IMR-90 (cell line): ENCODE results near the gene DACT1. TPM values are rescaled to one million over a fixed set of nuclear protein-coding genes. Genes with fewer than 3 reads are reported as not detected.

Experiments
- ATAC-seq: fragments of 200-7000 bp; cut with Tn5 transposase; 2 replicates; pipeline ENCODE4 v1.9.1; 2020; ENCODE audit warnings: low read depth, mild to moderate bottlenecking, moderate library complexity
- BruUV-seq: library from RNA; stranded (reverse); fragments of 400-500 nt; replicated peaks from 2 replicates; lab custom pipeline; 2021; lab: Mats Ljungman, UMichigan
- CTCF ChIA-PET: fragments of 300-600 bp; formaldehyde crosslinking; extraction: SDS; loops from one replicate; lab custom pipeline; 2021; ENCODE audit warnings: antibody characterized with exemption; lab: Yijun Ruan, JAX
- POLR2A ChIA-PET: fragments of 300-600 bp; sonication (Branson Sonifier 250); formaldehyde crosslinking; loops from one replicate; lab custom pipeline; 2022; ENCODE audit warnings: antibody characterized with exemption; ENCODE audit not compliant: unreplicated experiment; lab: Charles Lee
- DNase-seq: peaks from one replicate; pipeline ENCODE4 v3.0.0; 2013
- H2AFZ ChIP-seq: replicated peaks from 2 replicates; pipeline ENCODE3; 2013; ENCODE audit warnings: low read length, mild to moderate bottlenecking; ENCODE audit not compliant: poor library complexity
- H2AK5ac ChIP-seq: 2 replicates; pipeline ENCODE4 v1.6.1; 2013; ENCODE audit warnings: low read depth, low read length, inconsistent platforms
- H2AK9ac ChIP-seq: replicated peaks from 2 replicates; pipeline ENCODE3; 2013; ENCODE audit warnings: mild to moderate bottlenecking, low read depth, low read length, moderate library complexity; ENCODE audit not compliant: poor library complexity
- H2BK120ac ChIP-seq: 2 replicates; pipeline ENCODE4 v1.6.1; 2013; ENCODE audit warnings: low read depth, low read length, inconsistent platforms
- H2BK15ac ChIP-seq: 3 replicates; pipeline ENCODE4 v1.6.1; 2013; ENCODE audit warnings: low read depth, low read length, inconsistent platforms
- H2BK20ac ChIP-seq: 2 replicates; pipeline ENCODE4 v1.6.1; 2013; ENCODE audit warnings: low read depth, mild to moderate bottlenecking, inconsistent platforms, low read length, moderate library complexity
- H2BK5ac ChIP-seq: 2 replicates; pipeline ENCODE4 v1.6.1; 2013; ENCODE audit warnings: mild to moderate bottlenecking, low read depth, low read length, inconsistent platforms; ENCODE audit not compliant: poor library complexity, severe bottlenecking
- H3K14ac ChIP-seq: replicated peaks from 2 replicates; pipeline ENCODE4 v1.6.1; 2013; ENCODE audit warnings: low read depth, low read length, inconsistent platforms
- H3K18ac ChIP-seq: 2 replicates; pipeline ENCODE4 v1.6.1; 2013; ENCODE audit warnings: low read depth, low read length, control low read depth
- H3K23ac ChIP-seq: 2 replicates; pipeline ENCODE4 v1.6.1; 2013; ENCODE audit warnings: low read depth, low read length, inconsistent platforms
- H3K27ac ChIP-seq: 2 replicates; pipeline ENCODE4 v1.5.1; 2013; ENCODE audit warnings: mild to moderate bottlenecking, control low read depth, low read length; ENCODE audit not compliant: insufficient read depth
- H3K27me3 ChIP-seq: 2 replicates; pipeline ENCODE4 v1.6.1; 2013; ENCODE audit warnings: low read length; ENCODE audit not compliant: control insufficient read depth, insufficient read depth
- H3K36me3 ChIP-seq: 2 replicates; pipeline ENCODE4 v1.6.1; 2013; ENCODE audit warnings: low read length, mixed read lengths; ENCODE audit not compliant: control insufficient read depth, insufficient read depth
- H3K4ac ChIP-seq: 2 replicates; pipeline ENCODE4 v1.6.1; 2013; ENCODE audit warnings: low read depth, low read length, inconsistent platforms
- H3K4me1 ChIP-seq: 2 replicates; pipeline ENCODE4 v1.6.1; 2013; ENCODE audit warnings: low read length, mixed read lengths; ENCODE audit not compliant: control insufficient read depth, insufficient read depth
- H3K4me2 ChIP-seq: 2 replicates; pipeline ENCODE4 v1.6.1; 2013; ENCODE audit warnings: low read depth, mild to moderate bottlenecking, control low read depth, low read length, moderate library complexity
- H3K4me3 ChIP-seq: 2 replicates; pipeline ENCODE4 v1.5.1; 2013; ENCODE audit warnings: low read depth, mild to moderate bottlenecking, control low read depth, low read length, moderate library complexity; ENCODE audit not compliant: insufficient read depth
- H3K56ac ChIP-seq: 2 replicates; pipeline ENCODE4 v1.6.1; 2013; ENCODE audit warnings: low read length, inconsistent platforms; ENCODE audit not compliant: insufficient read depth; ENCODE audit errors: extremely low read depth
- H3K79me1 ChIP-seq, 2 experiments: 2 replicates each; pipeline ENCODE4 v1.6.1; 2013; ENCODE audit warnings: low read length in 2 of 2, inconsistent platforms in 1 of 2, low read depth in 1 of 2
- H3K9ac ChIP-seq: 2 replicates; pipeline ENCODE4 v1.6.1; 2013; ENCODE audit warnings: low read depth, low read length, control low read depth
- H3K9me1 ChIP-seq: 2 replicates; pipeline ENCODE4 v1.6.1; 2013; ENCODE audit warnings: low read length, inconsistent platforms; ENCODE audit not compliant: insufficient read depth
- H3K9me3 ChIP-seq: 2 replicates; pipeline ENCODE4 v1.6.1; 2013; ENCODE audit warnings: low read length; ENCODE audit not compliant: control insufficient read depth, insufficient read depth
- H4K20me1 ChIP-seq: 2 replicates; pipeline ENCODE4 v1.6.1; 2013; ENCODE audit warnings: low read length, inconsistent platforms; ENCODE audit not compliant: insufficient read depth
- H4K5ac ChIP-seq: 2 replicates; pipeline ENCODE4 v1.6.1; 2013; ENCODE audit warnings: mild to moderate bottlenecking, low read depth, low read length, control low read depth
- H4K8ac ChIP-seq, 2 experiments: 2 replicates each; pipeline ENCODE4 v1.6.1; 2013; ENCODE audit warnings: low read depth in 2 of 2, low read length in 2 of 2, control low read depth in 1 of 2, inconsistent platforms in 1 of 2
- H4K91ac ChIP-seq: 2 replicates; pipeline ENCODE4 v1.6.1; 2013; ENCODE audit warnings: low read depth, low read length, inconsistent platforms; ENCODE audit not compliant: insufficient read depth
- BHLHE40 ChIP-seq: fragments of 150-350 bp; IDR thresholded peaks from 2 replicates; pipeline ENCODE4 v1.6.1; 2016; ENCODE audit warnings: mild to moderate bottlenecking, low read depth, low read length
- CEBPB ChIP-seq: IDR thresholded peaks from 2 replicates; pipeline ENCODE4 v1.6.1; 2012; ENCODE audit warnings: low read depth, low read length, improper control_type of control experiment
- CTCF ChIP-seq: conservative IDR thresholded peaks from 2 replicates; pipeline ENCODE4 v1.5.1; 2012; ENCODE audit warnings: mild to moderate bottlenecking, low read depth, low read length, improper control_type of control experiment
- ELK1 ChIP-seq: fragments of 150-350 bp; IDR thresholded peaks from 2 replicates; pipeline ENCODE4 v1.6.1; 2016; ENCODE audit warnings: low read depth, mild to moderate bottlenecking, low read length, moderate library complexity, borderline replicate concordance
- FOS ChIP-seq: fragments of 150-350 bp; IDR thresholded peaks from 2 replicates; pipeline ENCODE4 v1.6.1; 2016; ENCODE audit warnings: low read depth, low read length
- NFE2L2 ChIP-seq: fragments of 150-350 bp; IDR thresholded peaks from 2 replicates; pipeline ENCODE4 v1.6.1; 2016; ENCODE audit warnings: low read depth, mild to moderate bottlenecking, low read length
- POLR2A ChIP-seq: IDR thresholded peaks from 2 replicates; pipeline ENCODE4 v1.6.1; 2012; ENCODE audit warnings: mild to moderate bottlenecking, low read depth, low read length
- RAD21 ChIP-seq: IDR thresholded peaks from 2 replicates; pipeline ENCODE4 v1.6.1; 2012; ENCODE audit warnings: low read length, improper control_type of control experiment
- SMC3 ChIP-seq: fragments of 150-350 bp; IDR thresholded peaks from 2 replicates; pipeline ENCODE4 v1.6.1; 2016; ENCODE audit warnings: low read depth, mild to moderate bottlenecking, antibody characterized with exemption, low read length, moderate library complexity
- USF2 ChIP-seq: fragments of 150-350 bp; IDR thresholded peaks from 2 replicates; pipeline ENCODE4 v1.6.1; 2017; ENCODE audit warnings: mild to moderate bottlenecking, antibody characterized with exemption, low read length, low read depth
- WGBS, 2 experiments: methylation state at CpG; one replicate each; pipeline versions ENCODE4 v1.1.5 to v1.1.7; 2013; ENCODE audit warnings: missing lambda C conversion rate in 2 of 2; ENCODE audit not compliant: insufficient read length in 1 of 2; ENCODE audit errors: extremely low coverage in 2 of 2; 5-methylcytosine and 5-hydroxymethylcytosine counted together
- dilution Hi-C: fragments of 300-500 bp; cut with HindIII; formaldehyde crosslinking; loops from one replicate; pipeline ENCODE4 v1.14.3; 2018; ENCODE audit warnings: low sequenced_read_pairs; ENCODE audit not compliant: unreplicated experiment
- in situ Hi-C: fragments of 300-500 bp; cut with MboI; formaldehyde crosslinking; loops from 3 replicates; pipeline ENCODE4 v1.14.3; 2019; ENCODE audit warnings: low sequenced_read_pairs, inconsistent platforms, mixed read lengths
- intact Hi-C: fragments of 100-400 bp; cut with micrococcal nuclease; formaldehyde crosslinking; loops from 2 replicates; pipeline ENCODE4 v1.10.0; 2022
- polyA plus RNA-seq, 3 experiments: library from polyadenylated mRNA; depleted of rRNA; stranded (reverse); fragments of >200 nt; gene quantifications; 2 replicates each; pipeline ENCODE4 v1.2.3, GENCODE V29; 2012; ENCODE audit warnings: low replicate concordance in 1 of 3
- total RNA-seq: library from RNA; depleted of rRNA; stranded (reverse); fragments of >200 nt; gene quantifications from 2 replicates; pipeline ENCODE4 v1.2.3, GENCODE V29; 2012

The DACT1 gene
- total and polyA plus RNA-seq, 2 of the 4 experiments (the other 2 are of a cell fraction): 6.5 to 9.7 TPM

GRCh38 chr14:58633831-58634230 lies 3.9 kb upstream of the DACT1 start:
- 0 out of 2 replicates have a peak overlapping the region, but pooled peaks have one; percentile 46 for H2BK120ac ChIP-seq
- no TSS peak for BruUV-seq
- CTCF ChIA-PET: no interaction called here
- WGBS, 2 experiments: no CpG with 5 or more reads among the region's 3 CpGs
- H3K27ac ChIP-seq: no peak overlapping the region
- TF ChIP-seq NFE2L2: no peak
- no peak for TF ChIP-seq ELK1
- TF ChIP-seq RAD21: no peak
- TF ChIP-seq USF2: no peak
- no peak for TF ChIP-seq FOS
- TF ChIP-seq SMC3: no peak
- no peak for TF ChIP-seq POLR2A
- TF ChIP-seq CTCF: no peak
- no peak for TF ChIP-seq BHLHE40
- no peak for TF ChIP-seq CEBPB
- H2AK5ac ChIP-seq: no peak overlapping the region
- in situ Hi-C loops (loop anchor here (5.0 to 25.0 kb wide), 2 partner anchors 132 to 828 kb away; partner anchors contain the start of gene GPR135), dilution Hi-C loops (no loop called here), intact Hi-C loops (no loop called here)
- no peak overlapping the region for H3K56ac ChIP-seq
- H3K4me2 ChIP-seq: no peak overlapping the region
- H3K9ac ChIP-seq: no peak overlapping the region
- H3K18ac ChIP-seq: no peak overlapping the region; the same call in 1 of the 2 replicates
- H3K4me3 ChIP-seq: no peak overlapping the region
- no peak overlapping the region; the same call in 1 of the 2 replicates for H2BK20ac ChIP-seq
- no peaks in the 10 kb centered on the region for H3K9me1 ChIP-seq
- H2AK9ac ChIP-seq: no peak overlapping the region
- POLR2A ChIA-PET: no interaction called here
- H3K4ac ChIP-seq: no peak overlapping the region; the same call in 1 of the 2 replicates
- no peak overlapping the region for H4K5ac ChIP-seq
- ATAC-seq (no peak), DNase-seq (peak; percentile 17)
- peaks cover 0 to 2% of the 10 kb centered on the region in 2 experiments; a peak in 2 of 4 replicates for H3K79me1 ChIP-seq
- no peaks in the 10 kb centered on the region for H3K9me3 ChIP-seq
- no peak overlapping the region for H2AFZ ChIP-seq
- no peaks in the 10 kb centered on the region; the same call in 1 of the 2 replicates for H3K27me3 ChIP-seq
- peaks cover 1% of the 10 kb centered on the region; the same call in 1 of the 2 replicates for H3K4me1 ChIP-seq
- 0 out of 2 replicates have a peak overlapping the region, but pooled peaks have one; percentile 46 for H3K14ac ChIP-seq
- H4K91ac ChIP-seq: no peak overlapping the region
- H2BK5ac ChIP-seq: no peak overlapping the region
- H4K20me1 ChIP-seq: peaks cover 4% of the 10 kb centered on the region
- H4K8ac ChIP-seq: peak overlapping the region in 1 of 2 experiments; percentile 12; a peak in 1 of 4 replicates
- H2BK15ac ChIP-seq: no peak overlapping the region
- no peak overlapping the region for H3K23ac ChIP-seq
- no peaks in the 10 kb centered on the region for H3K36me3 ChIP-seq
